ENCODE data around the gene SLC25A45. TPM values are rescaled to one million over a fixed set of nuclear protein-coding genes. Genes with fewer than 3 reads are reported as not detected.

SLC25A45 gene
- total and polyA plus RNA-seq, 2 of the 4 experiments (the other 2 are of a cell fraction), result 0.72 to 1.2 TPM

- Histone ChIP-seq H3K9ac (ENCODE audit: low read depth, low read length) (no peak overlapping the region), H4K91ac (ENCODE audit: insufficient read depth, low read depth, low read length) (no peak overlapping the region; the same call in 1 of the 2 replicates), H3K36me3 (ENCODE audit: control insufficient read depth, insufficient read depth, low read length) (peaks cover 16% of the 10 kb centered on the region), H2BK120ac (ENCODE audit: low read depth, low read length) (no peak overlapping the region), H3K23ac (ENCODE audit: low read depth, low read length) (no peak overlapping the region), H2BK5ac (ENCODE audit: low read depth, low read length, poor library complexity, severe bottlenecking) (no peak overlapping the region), H2AK5ac (ENCODE audit: low read depth, low read length) (no peak overlapping the region), H4K8ac (ENCODE audit: low read depth in 2 of 2, low read length in 2 of 2) (no peak overlapping the region), H3K27ac (ENCODE audit: insufficient read depth, low read length) (no peak overlapping the region), H3K14ac (replicated peaks; ENCODE audit: low read depth, low read length) (no peak overlapping the region), H3K18ac (ENCODE audit: low read depth, low read length) (no peak overlapping the region), H2AFZ (replicated peaks; ENCODE audit: low read length, poor library complexity) (no peak overlapping the region), H2BK15ac (ENCODE audit: low read depth, low read length) (no peak overlapping the region), H4K20me1 (ENCODE audit: insufficient read depth, low read length) (peaks cover 6% of the 10 kb centered on the region), H3K9me3 (ENCODE audit: control insufficient read depth, insufficient read depth, low read length) (no peaks in the 10 kb centered on the region), H2AK9ac (replicated peaks; ENCODE audit: low read depth, low read length, poor library complexity) (no peak overlapping the region), H2BK20ac (ENCODE audit: low read depth, low read length) (no peak overlapping the region), H3K4me3 (ENCODE audit: insufficient read depth, low read depth, low read length) (no peak overlapping the region), H4K5ac (ENCODE audit: low read depth, low read length) (no peak overlapping the region), H3K4me2 (ENCODE audit: low read depth, low read length) (no peak overlapping the region), H3K79me1 (ENCODE audit: low read depth in 1 of 2, low read length in 2 of 2) (peaks cover 7 to 58% of the 10 kb centered on the region in 2 experiments; a peak in 3 of 4 replicates), H3K56ac (ENCODE audit: extremely low read depth, insufficient read depth, low read length) (no peak overlapping the region), H3K4ac (ENCODE audit: low read depth, low read length) (no peak overlapping the region), H3K27me3 (ENCODE audit: control insufficient read depth, insufficient read depth, low read length) (no peaks in the 10 kb centered on the region), H3K4me1 (ENCODE audit: control insufficient read depth, insufficient read depth, low read length) (peaks cover 33% of the 10 kb centered on the region), H3K9me1 (ENCODE audit: insufficient read depth, low read length) (no peaks in the 10 kb centered on the region)
- no peak for ATAC-seq (ENCODE audit: low read depth)
- ChIA-PET POLR2A (ENCODE audit: unreplicated experiment) (interaction anchor here (0.5 to 6.8 kb wide), 3 partner anchors 84 to 93 kb away, joined by 3 to 142 read pairs (median 4); partner anchors contain the start of gene MALAT1), CTCF (interaction anchor here (0.5 to 1.9 kb wide), 6 partner anchors 10 to 150 kb away, joined by 3 to 8 read pairs (median 6); partner anchors contain the start of gene FRMD8)
- 70% methylated on average over 10 of the region's 11 CpGs; no CpG with 5 or more reads in 1 of the 2 experiments for WGBS, 2 experiments (ENCODE audit: extremely low coverage in 2 of 2, insufficient read length in 1 of 2)
- intact Hi-C loops (cut with micrococcal nuclease) (no loop called here), in situ Hi-C loops (cut with MboI; ENCODE audit: low sequenced_read_pairs) (loop anchor here (5.0 kb wide), 1 partner anchor 97 kb away; no protein-coding TSS in a partner anchor), dilution Hi-C loops (cut with HindIII; ENCODE audit: low sequenced_read_pairs, unreplicated experiment) (no loop called here)
- BruUV-seq (replicated peaks), result no TSS peak
- peak; percentile 39 for DNase-seq
- TF ChIP-seq CEBPB (IDR thresholded peaks at IDR 0.05; ENCODE audit: low read depth, low read length) (no peak), MAFK (IDR thresholded peaks at IDR 0.05; ENCODE audit: low read depth, low read length) (no peak), CTCF (conservative IDR thresholded peaks at IDR 0.05; ENCODE audit: low read depth, low read length) (no peak), RCOR1 (IDR thresholded peaks at IDR 0.05; ENCODE audit: insufficient replicate concordance, low read length) (no peak), RAD21 (IDR thresholded peaks at IDR 0.05; ENCODE audit: low read length) (no peak), BHLHE40 (IDR thresholded peaks at IDR 0.05; ENCODE audit: low read depth, low read length) (no peak), NFE2L2 (IDR thresholded peaks at IDR 0.05; ENCODE audit: low read depth, low read length) (no peak), MAZ (IDR thresholded peaks at IDR 0.05; ENCODE audit: borderline replicate concordance, low read depth, low read length) (no peak), POLR2A (IDR thresholded peaks at IDR 0.05; ENCODE audit: low read depth, low read length) (no peak; the same call in 1 of the 2 replicates), ELK1 (IDR thresholded peaks at IDR 0.05; ENCODE audit: borderline replicate concordance, low read depth, low read length) (no peak), SMC3 (IDR thresholded peaks at IDR 0.05; ENCODE audit: low read depth, low read length) (no peak), FOS (IDR thresholded peaks at IDR 0.05; ENCODE audit: low read depth, low read length) (no peak), CHD1 (IDR thresholded peaks at IDR 0.05; ENCODE audit: low read depth, low read length) (no peak), USF2 (IDR thresholded peaks at IDR 0.05; ENCODE audit: low read depth, low read length) (no peak), MXI1 (IDR thresholded peaks at IDR 0.05; ENCODE audit: borderline replicate concordance, low read depth, low read length) (no peak)
Observed at GRCh38 chr11:65414776-65415498, 32.5 kb upstream of the SLC25A45 start.
